IMR-90 (cell line): Measurements from ENCODE around the gene TBC1D22A. TPM values are rescaled to one million over a fixed set of nuclear protein-coding genes. Genes with fewer than 3 reads are reported as not detected.

Experiments
- ATAC-seq: fragments of 200-7000 bp; cut with Tn5 transposase; 2 replicates; pipeline ENCODE4 v1.9.1; 2020; ENCODE audit warnings: low read depth, mild to moderate bottlenecking, moderate library complexity
- BruUV-seq: library from RNA; stranded (reverse); fragments of 400-500 nt; replicated peaks from 2 replicates; lab custom pipeline; 2021; lab: Mats Ljungman, UMichigan
- CTCF ChIA-PET: fragments of 300-600 bp; formaldehyde crosslinking; extraction: SDS; loops from one replicate; lab custom pipeline; 2021; ENCODE audit warnings: antibody characterized with exemption; lab: Yijun Ruan, JAX
- POLR2A ChIA-PET: fragments of 300-600 bp; sonication (Branson Sonifier 250); formaldehyde crosslinking; loops from one replicate; lab custom pipeline; 2022; ENCODE audit warnings: antibody characterized with exemption; ENCODE audit not compliant: unreplicated experiment; lab: Charles Lee
- DNase-seq: peaks from one replicate; pipeline ENCODE4 v3.0.0; 2013
- H2AFZ ChIP-seq: replicated peaks from 2 replicates; pipeline ENCODE3; 2013; ENCODE audit warnings: low read length, mild to moderate bottlenecking; ENCODE audit not compliant: poor library complexity
- H2AK5ac ChIP-seq: 2 replicates; pipeline ENCODE4 v1.6.1; 2013; ENCODE audit warnings: low read depth, low read length, inconsistent platforms
- H2AK9ac ChIP-seq: replicated peaks from 2 replicates; pipeline ENCODE3; 2013; ENCODE audit warnings: mild to moderate bottlenecking, low read depth, low read length, moderate library complexity; ENCODE audit not compliant: poor library complexity
- H2BK120ac ChIP-seq: 2 replicates; pipeline ENCODE4 v1.6.1; 2013; ENCODE audit warnings: low read depth, low read length, inconsistent platforms
- H2BK15ac ChIP-seq: 3 replicates; pipeline ENCODE4 v1.6.1; 2013; ENCODE audit warnings: low read depth, low read length, inconsistent platforms
- H2BK20ac ChIP-seq: 2 replicates; pipeline ENCODE4 v1.6.1; 2013; ENCODE audit warnings: low read depth, mild to moderate bottlenecking, inconsistent platforms, low read length, moderate library complexity
- H2BK5ac ChIP-seq: 2 replicates; pipeline ENCODE4 v1.6.1; 2013; ENCODE audit warnings: mild to moderate bottlenecking, low read depth, low read length, inconsistent platforms; ENCODE audit not compliant: poor library complexity, severe bottlenecking
- H3K14ac ChIP-seq: replicated peaks from 2 replicates; pipeline ENCODE4 v1.6.1; 2013; ENCODE audit warnings: low read depth, low read length, inconsistent platforms
- H3K18ac ChIP-seq: 2 replicates; pipeline ENCODE4 v1.6.1; 2013; ENCODE audit warnings: low read depth, low read length, control low read depth
- H3K23ac ChIP-seq: 2 replicates; pipeline ENCODE4 v1.6.1; 2013; ENCODE audit warnings: low read depth, low read length, inconsistent platforms
- H3K27ac ChIP-seq: 2 replicates; pipeline ENCODE4 v1.5.1; 2013; ENCODE audit warnings: mild to moderate bottlenecking, control low read depth, low read length; ENCODE audit not compliant: insufficient read depth
- H3K27me3 ChIP-seq: 2 replicates; pipeline ENCODE4 v1.6.1; 2013; ENCODE audit warnings: low read length; ENCODE audit not compliant: control insufficient read depth, insufficient read depth
- H3K36me3 ChIP-seq: 2 replicates; pipeline ENCODE4 v1.6.1; 2013; ENCODE audit warnings: low read length, mixed read lengths; ENCODE audit not compliant: control insufficient read depth, insufficient read depth
- H3K4ac ChIP-seq: 2 replicates; pipeline ENCODE4 v1.6.1; 2013; ENCODE audit warnings: low read depth, low read length, inconsistent platforms
- H3K4me1 ChIP-seq: 2 replicates; pipeline ENCODE4 v1.6.1; 2013; ENCODE audit warnings: low read length, mixed read lengths; ENCODE audit not compliant: control insufficient read depth, insufficient read depth
- H3K4me2 ChIP-seq: 2 replicates; pipeline ENCODE4 v1.6.1; 2013; ENCODE audit warnings: low read depth, mild to moderate bottlenecking, control low read depth, low read length, moderate library complexity
- H3K4me3 ChIP-seq: 2 replicates; pipeline ENCODE4 v1.5.1; 2013; ENCODE audit warnings: low read depth, mild to moderate bottlenecking, control low read depth, low read length, moderate library complexity; ENCODE audit not compliant: insufficient read depth
- H3K56ac ChIP-seq: 2 replicates; pipeline ENCODE4 v1.6.1; 2013; ENCODE audit warnings: low read length, inconsistent platforms; ENCODE audit not compliant: insufficient read depth; ENCODE audit errors: extremely low read depth
- H3K79me1 ChIP-seq, 2 experiments: 2 replicates each; pipeline ENCODE4 v1.6.1; 2013; ENCODE audit warnings: low read length in 2 of 2, inconsistent platforms in 1 of 2, low read depth in 1 of 2
- H3K9ac ChIP-seq: 2 replicates; pipeline ENCODE4 v1.6.1; 2013; ENCODE audit warnings: low read depth, low read length, control low read depth
- H3K9me1 ChIP-seq: 2 replicates; pipeline ENCODE4 v1.6.1; 2013; ENCODE audit warnings: low read length, inconsistent platforms; ENCODE audit not compliant: insufficient read depth
- H3K9me3 ChIP-seq: 2 replicates; pipeline ENCODE4 v1.6.1; 2013; ENCODE audit warnings: low read length; ENCODE audit not compliant: control insufficient read depth, insufficient read depth
- H4K20me1 ChIP-seq: 2 replicates; pipeline ENCODE4 v1.6.1; 2013; ENCODE audit warnings: low read length, inconsistent platforms; ENCODE audit not compliant: insufficient read depth
- H4K5ac ChIP-seq: 2 replicates; pipeline ENCODE4 v1.6.1; 2013; ENCODE audit warnings: mild to moderate bottlenecking, low read depth, low read length, control low read depth
- H4K8ac ChIP-seq, 2 experiments: 2 replicates each; pipeline ENCODE4 v1.6.1; 2013; ENCODE audit warnings: low read depth in 2 of 2, low read length in 2 of 2, control low read depth in 1 of 2, inconsistent platforms in 1 of 2
- H4K91ac ChIP-seq: 2 replicates; pipeline ENCODE4 v1.6.1; 2013; ENCODE audit warnings: low read depth, low read length, inconsistent platforms; ENCODE audit not compliant: insufficient read depth
- BHLHE40 ChIP-seq: fragments of 150-350 bp; IDR thresholded peaks from 2 replicates; pipeline ENCODE4 v1.6.1; 2016; ENCODE audit warnings: mild to moderate bottlenecking, low read depth, low read length
- POLR2A ChIP-seq: IDR thresholded peaks from 2 replicates; pipeline ENCODE4 v1.6.1; 2012; ENCODE audit warnings: mild to moderate bottlenecking, low read depth, low read length
- SMC3 ChIP-seq: fragments of 150-350 bp; IDR thresholded peaks from 2 replicates; pipeline ENCODE4 v1.6.1; 2016; ENCODE audit warnings: low read depth, mild to moderate bottlenecking, antibody characterized with exemption, low read length, moderate library complexity
- WGBS, 2 experiments: methylation state at CpG; one replicate each; pipeline versions ENCODE4 v1.1.5 to v1.1.7; 2013; ENCODE audit warnings: missing lambda C conversion rate in 2 of 2; ENCODE audit not compliant: insufficient read length in 1 of 2; ENCODE audit errors: extremely low coverage in 2 of 2; 5-methylcytosine and 5-hydroxymethylcytosine counted together
- dilution Hi-C: fragments of 300-500 bp; cut with HindIII; formaldehyde crosslinking; loops from one replicate; pipeline ENCODE4 v1.14.3; 2018; ENCODE audit warnings: low sequenced_read_pairs; ENCODE audit not compliant: unreplicated experiment
- in situ Hi-C: fragments of 300-500 bp; cut with MboI; formaldehyde crosslinking; loops from 3 replicates; pipeline ENCODE4 v1.14.3; 2019; ENCODE audit warnings: low sequenced_read_pairs, inconsistent platforms, mixed read lengths
- intact Hi-C: fragments of 100-400 bp; cut with micrococcal nuclease; formaldehyde crosslinking; loops from 2 replicates; pipeline ENCODE4 v1.10.0; 2022
- polyA plus RNA-seq, 3 experiments: library from polyadenylated mRNA; depleted of rRNA; stranded (reverse); fragments of >200 nt; gene quantifications; 2 replicates each; pipeline ENCODE4 v1.2.3, GENCODE V29; 2012; ENCODE audit warnings: low replicate concordance in 1 of 3
- total RNA-seq: library from RNA; depleted of rRNA; stranded (reverse); fragments of >200 nt; gene quantifications from 2 replicates; pipeline ENCODE4 v1.2.3, GENCODE V29; 2012

The TBC1D22A gene
- total and polyA plus RNA-seq, 2 of the 4 experiments (the other 2 are of a cell fraction), result 9.0 to 16.7 TPM

GRCh38 chr22:47021371-47022074, 259.1 kb downstream of the TBC1D22A start:
- no peak overlapping the region for H3K4me2 ChIP-seq
- H3K14ac ChIP-seq, result no peak overlapping the region
- in situ Hi-C loops (no loop called here), intact Hi-C loops (no loop called here), dilution Hi-C loops (no loop called here)
- no peak overlapping the region for H2BK5ac ChIP-seq
- no peak for ATAC-seq
- H4K20me1 ChIP-seq, result peaks cover 10% of the 10 kb centered on the region
- no peak overlapping the region for H4K91ac ChIP-seq
- no CpG with 5 or more reads among the region's 7 CpGs for WGBS, 2 experiments
- H2AK5ac ChIP-seq, result no peak overlapping the region
- peaks cover 12% of the 10 kb centered on the region for H3K9me1 ChIP-seq
- no peak overlapping the region for H3K56ac ChIP-seq
- H2AK9ac ChIP-seq, result no peak overlapping the region
- H2BK20ac ChIP-seq, result no peak overlapping the region
- no peak overlapping the region for H2AFZ ChIP-seq
- no peak overlapping the region for H3K4me3 ChIP-seq
- no TSS peak for BruUV-seq
- H2BK15ac ChIP-seq, result no peak overlapping the region
- H3K27ac ChIP-seq, result no peak overlapping the region
- H3K18ac ChIP-seq, result no peak overlapping the region
- TF ChIP-seq BHLHE40 (no peak), POLR2A (no peak), SMC3 (no peak)
- CTCF ChIA-PET, result interaction anchor here (0.6 kb wide), 1 partner anchor 176 kb away, joined by 3 read pairs; no protein-coding TSS in a partner anchor
- H3K4me1 ChIP-seq, result peaks cover 5% of the 10 kb centered on the region
- no peaks in the 10 kb centered on the region; the same call in 1 of the 2 replicates for H3K36me3 ChIP-seq
- no peaks in the 10 kb centered on the region for H3K27me3 ChIP-seq
- no peak overlapping the region for H3K4ac ChIP-seq
- peaks cover 6 to 13% of the 10 kb centered on the region in 2 experiments; a peak in 2 of 4 replicates for H3K79me1 ChIP-seq
- DNase-seq, result no peak
- no peak overlapping the region for H3K23ac ChIP-seq
- H2BK120ac ChIP-seq, result no peak overlapping the region
- POLR2A ChIA-PET, result no interaction called here
- no peak overlapping the region for H4K8ac ChIP-seq
- no peak overlapping the region for H3K9ac ChIP-seq
- no peaks in the 10 kb centered on the region for H3K9me3 ChIP-seq
- no peak overlapping the region for H4K5ac ChIP-seq
